Measurements from ENCODE around the gene COMMD10.
"Not testable (repeated sequence)": the region's sequence is repeated elsewhere in the genome, so short reads cannot be mapped to it uniquely, and the experiment has no call there.

COMMD10 gene

DNA sequence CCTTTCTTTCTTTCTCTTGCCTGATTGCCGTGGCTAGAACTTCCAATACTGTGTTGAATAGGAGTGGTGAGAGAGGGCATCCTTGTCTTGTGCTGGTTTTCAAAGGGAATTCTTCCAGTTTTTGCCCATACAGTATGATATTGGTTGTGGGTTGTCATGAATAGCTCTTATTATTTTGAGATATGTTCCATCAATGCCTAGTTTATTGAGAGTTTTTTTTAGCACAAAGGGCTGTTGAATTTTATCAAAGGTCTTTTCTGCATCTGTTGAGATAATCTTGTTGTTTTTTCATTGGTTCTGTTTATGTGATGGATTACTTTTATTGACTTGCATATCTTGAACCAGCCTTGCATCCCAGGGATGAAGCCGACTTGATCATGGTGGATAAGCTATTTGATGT is 20.1 kb downstream of the COMMD10 start:
- not testable (repeated sequence) for DNase-seq

DNA sequence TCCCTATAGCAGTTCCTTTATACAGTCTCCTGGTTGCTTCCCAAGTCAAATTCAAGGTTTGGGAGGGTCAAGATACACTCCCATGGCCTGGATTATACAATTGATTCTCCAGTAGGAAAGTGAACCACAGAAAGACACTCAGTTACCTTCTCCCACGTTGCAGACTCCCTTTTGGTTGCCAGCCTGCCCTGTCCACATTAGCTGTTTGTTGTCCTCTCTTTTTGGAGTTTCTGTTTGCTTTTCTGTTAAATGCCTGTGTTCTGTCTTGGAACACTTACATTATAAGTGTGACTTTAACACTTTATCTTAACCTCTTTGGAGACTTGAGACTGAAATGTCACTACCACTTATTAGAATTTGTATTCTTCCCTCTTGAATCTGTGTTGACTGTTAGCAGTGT is 30.3 kb downstream of the COMMD10 start:
- DNase-seq, result no peak

DNA sequence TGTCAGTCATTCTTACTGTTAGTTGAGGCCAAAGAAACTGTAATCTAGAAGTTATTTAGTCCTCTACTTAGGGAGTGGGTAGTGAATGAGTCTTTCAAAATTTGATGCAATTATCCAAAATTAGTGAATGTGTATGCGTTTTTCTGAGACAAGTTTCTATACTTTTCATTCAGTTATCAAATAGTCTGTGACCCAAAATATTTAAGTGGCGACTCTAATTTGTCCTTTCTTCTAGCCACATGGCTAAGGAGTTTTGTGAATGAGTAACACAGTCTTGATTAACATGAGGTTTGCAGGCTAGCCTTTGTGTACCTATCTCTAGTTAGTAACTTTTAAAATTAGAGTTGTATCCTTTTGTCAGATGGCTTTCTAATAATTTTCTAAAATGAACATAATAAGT is 45.6 kb downstream of the COMMD10 start:
- DNase-seq, result no peak

DNA sequence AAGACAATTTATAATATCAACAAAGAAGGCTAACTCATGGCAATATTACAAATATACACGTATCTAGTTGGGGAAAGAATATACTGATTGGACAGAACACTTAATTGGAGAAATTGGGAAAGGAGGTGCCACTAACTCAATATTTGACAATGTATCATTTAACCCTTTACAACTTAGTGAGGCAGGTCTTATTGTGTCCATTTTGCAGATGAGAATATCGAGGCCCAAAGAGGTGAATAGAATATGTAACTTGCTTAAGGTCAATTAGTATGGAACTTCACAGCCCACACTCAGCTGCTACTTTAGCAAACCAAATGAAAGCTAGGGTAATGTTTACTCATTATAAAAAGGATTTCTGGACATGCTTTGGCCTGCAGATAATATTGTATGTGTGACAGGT is 46.2 kb downstream of the COMMD10 start:
- no peak for DNase-seq

DNA sequence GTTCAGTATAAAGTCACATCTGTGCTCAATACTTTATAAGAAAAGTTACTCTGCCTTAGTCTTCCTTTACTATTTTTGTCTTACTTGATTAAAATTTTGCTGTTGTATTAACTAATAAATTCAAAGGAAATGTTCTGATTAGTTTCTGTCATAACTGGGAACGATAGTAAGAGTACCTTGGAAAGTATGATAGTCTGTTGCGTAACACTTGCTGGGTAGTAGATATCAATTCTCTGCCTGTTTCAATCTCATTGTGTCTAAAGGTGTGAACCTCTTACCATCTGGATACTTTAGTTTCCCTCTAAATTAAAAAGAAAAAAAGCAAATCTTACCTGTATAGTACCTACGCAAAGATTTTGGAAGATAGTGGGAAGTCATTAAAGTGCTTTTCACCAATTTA is 48.5 kb downstream of the COMMD10 start:
- DNase-seq, result no peak

DNA sequence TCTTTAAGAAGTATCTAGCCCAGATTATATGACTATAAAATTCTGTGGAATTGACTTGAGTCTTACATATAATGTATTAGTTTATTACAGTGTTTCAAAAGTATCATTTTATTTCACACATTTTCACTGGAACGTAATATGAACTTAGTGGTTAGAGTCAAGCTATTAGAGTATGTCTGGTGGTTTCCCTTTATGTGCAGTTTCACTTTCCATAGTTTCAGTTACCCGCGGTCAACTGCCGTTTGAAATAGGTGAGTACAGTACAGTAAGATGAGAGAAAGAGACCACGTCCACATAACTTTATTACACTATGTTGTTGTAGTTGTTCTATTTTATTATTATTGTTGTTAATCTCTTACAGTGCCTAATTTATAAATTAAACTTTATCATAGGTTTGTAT is 50.5 kb downstream of the COMMD10 start:
- DNase-seq, result no peak

DNA sequence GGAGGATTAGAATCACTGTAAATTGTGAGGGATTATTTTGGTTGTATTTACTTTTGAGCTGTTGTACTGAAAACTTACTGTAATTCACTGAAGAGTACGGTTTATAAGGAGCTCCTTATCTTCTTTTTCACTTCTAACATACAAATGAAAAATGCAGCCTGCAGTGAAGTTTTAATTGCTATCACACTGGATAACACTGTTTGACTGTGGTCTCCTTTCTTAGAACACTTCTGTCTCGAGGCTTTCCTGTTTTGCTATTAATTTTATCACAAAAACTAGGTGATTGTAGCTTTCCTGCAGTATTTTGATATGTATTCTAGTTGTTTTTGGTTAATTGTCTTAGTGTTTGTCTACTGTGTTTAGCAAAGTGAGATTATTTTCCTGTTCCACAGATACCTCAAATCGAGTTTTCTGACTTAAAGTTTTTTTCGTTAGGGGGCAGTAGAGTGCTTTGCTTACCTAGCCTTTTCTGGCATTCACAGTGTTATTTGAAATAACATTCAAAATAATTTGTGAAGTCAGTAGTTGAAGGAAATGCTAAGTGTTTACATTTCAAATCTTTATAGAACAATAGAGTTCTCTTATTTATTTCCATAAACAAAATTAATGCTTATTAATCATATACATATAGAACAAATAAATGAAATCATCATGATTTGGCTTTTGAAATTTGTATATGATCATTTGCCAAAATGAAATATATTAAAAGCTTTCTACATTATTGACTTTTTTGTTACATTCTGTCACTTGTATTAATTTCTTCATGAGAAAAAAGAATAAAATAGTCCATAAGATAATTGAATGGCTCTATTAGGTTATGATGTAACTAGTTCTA is 52.9 kb downstream of the COMMD10 start:
- DNase-seq, result no peak

DNA sequence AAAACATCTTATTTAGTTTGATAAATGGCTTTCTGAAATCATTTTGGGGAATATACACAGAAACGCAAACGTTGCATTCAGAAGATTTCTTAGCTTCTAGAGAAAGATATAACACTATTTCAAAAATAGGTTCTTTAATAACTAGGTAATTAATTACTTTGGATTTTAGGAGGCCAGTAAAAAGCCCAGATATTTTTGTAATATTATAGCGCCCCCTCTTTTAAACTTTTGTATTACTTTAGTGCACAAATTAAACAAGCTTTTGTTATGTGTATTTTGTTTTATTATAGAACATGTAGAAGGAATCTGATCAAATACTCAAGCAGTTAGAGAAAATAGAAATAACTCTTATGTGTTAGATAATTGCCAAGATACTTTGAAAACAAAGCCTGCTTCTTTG is 57.7 kb downstream of the COMMD10 start:
- DNase-seq, result no peak

DNA sequence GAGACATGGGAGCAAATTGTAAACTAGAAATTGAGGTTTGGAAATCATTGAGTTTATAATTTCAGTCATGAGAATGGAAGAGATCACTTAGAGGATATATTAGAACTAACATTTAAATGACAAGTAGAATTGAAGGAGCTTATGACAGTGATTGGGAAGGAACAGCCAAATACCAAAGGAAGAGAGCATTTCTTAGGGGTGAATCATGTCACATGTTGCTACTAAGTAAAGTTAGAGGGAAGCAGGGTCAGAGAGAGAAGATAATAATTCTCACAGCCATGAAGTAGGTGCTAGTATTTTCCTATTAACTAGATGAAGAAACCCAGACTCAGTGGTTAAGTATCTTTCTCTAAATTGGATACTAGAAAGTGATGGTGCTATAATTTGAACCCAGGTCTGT is 59.3 kb downstream of the COMMD10 start:
- no peak for DNase-seq

DNA sequence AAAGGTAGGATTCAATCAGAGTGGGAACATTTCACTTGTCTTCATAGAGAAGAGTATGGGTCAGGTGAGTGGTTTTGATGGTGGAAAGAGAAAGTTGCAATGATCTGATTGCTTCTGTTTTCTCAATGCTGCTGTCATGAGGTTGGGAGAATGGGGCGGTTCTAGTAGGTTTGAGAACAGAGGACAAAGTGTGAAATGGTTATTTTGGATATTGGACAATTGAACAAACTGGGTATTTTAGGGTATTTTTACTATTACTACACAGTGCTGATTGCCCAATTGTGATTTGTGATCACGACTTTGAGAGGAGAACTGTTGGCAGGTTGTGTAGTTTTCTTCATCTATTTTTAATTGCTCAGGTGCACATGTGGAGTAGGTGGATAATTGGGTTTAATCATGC is 60.2 kb downstream of the COMMD10 start:
- no peak for DNase-seq

DNA sequence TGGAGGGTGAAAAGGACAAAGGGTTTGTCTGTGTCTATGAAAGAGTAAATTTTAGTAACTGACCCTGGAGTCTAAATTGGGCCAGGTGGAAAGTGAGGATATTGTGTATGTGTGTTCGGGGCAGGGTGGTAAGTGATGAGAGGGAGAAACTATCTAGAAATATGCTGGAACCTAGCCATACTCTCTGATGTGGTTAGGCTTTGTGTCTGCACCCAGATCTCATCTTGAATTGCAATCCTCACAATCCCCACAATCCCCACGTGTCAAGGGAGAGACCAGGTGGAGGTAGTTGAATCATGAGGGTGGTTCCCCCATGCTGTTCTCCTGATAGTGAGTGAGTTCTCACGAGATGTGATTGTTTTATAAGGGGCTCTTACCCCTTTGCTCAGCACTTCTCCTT is 60.6 kb downstream of the COMMD10 start:
- no peak for DNase-seq

DNA sequence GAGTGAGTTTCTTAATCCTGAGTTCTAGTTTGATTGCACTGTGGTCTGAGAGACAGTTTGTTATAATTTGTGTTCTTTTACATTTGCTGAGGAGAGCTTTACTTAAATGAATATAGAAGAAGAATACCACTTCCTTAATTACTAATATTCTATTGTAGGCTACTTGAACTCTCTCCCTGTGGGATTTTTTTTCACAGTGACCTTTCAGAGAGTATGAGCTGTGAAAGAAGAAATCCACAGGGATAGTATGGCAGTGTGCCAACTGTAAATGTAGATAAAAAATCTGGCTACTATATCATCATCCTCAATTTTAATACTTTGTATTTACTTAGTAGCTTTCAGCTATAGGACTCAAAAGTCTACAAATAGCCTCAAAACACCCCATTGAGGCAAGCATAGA is 67.3 kb downstream of the COMMD10 start:
- DNase-seq, result no peak

DNA sequence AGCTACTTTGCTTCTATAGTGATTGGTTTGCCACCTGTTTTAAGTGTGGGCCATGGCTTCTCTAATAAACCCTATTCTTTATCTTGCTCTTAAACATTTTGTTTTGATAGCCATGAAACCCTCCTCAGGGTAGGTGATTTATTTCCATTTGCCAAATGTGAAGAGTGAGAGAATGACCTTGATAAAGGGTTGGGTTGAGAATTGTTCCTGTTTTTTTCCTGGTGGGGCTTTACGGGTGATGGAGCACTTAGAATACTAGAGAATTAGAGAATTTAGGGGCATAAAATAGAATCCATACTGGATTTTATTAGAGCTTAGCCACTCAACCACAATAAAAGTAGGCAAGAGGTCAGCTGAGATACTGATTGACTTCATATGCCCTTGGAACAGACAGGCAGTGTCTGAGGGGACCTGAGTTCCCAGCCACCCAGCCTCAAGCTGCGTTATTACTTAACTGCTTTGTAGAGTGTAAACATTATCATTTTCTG is 68.9 kb downstream of the COMMD10 start:
- no peak for DNase-seq

DNA sequence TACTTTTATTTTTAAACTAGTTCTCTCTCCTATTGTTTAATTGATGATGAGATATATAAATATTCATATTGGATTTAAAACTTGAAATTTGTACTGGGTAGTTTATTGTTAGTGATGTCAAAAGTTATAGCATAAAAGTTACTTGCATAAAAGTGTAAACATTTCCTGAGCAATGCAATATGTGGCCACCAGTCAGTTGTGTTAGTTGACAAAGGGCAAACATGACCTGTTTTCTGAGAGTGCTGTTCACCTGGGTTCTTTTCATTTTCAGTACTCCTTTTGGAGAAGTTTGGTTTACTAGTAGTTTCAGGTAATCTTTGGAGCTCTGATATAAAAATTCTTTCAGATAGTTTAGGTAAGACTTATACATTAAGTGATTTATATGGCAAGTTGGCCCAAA is 69.4 kb downstream of the COMMD10 start:
- no peak for DNase-seq

DNA sequence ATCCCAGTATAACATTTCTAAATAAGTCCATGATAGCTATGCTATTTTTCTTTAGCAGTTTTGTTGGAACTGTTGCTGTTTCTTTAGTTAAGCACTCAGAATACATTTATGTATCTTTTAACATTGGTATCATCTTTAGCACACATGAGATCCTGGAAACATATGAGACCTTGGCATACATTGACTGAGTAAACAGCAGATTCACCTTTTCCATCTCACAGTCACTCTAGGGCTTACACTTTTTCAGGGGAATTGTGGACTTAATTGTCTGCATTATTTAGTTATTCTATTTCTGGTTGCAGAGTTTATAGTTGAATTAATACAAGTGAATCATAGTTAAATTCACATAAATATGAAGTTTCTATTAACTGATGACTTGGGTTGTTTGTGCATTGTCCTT is 70.1 kb downstream of the COMMD10 start:
- DNase-seq, result no peak

DNA sequence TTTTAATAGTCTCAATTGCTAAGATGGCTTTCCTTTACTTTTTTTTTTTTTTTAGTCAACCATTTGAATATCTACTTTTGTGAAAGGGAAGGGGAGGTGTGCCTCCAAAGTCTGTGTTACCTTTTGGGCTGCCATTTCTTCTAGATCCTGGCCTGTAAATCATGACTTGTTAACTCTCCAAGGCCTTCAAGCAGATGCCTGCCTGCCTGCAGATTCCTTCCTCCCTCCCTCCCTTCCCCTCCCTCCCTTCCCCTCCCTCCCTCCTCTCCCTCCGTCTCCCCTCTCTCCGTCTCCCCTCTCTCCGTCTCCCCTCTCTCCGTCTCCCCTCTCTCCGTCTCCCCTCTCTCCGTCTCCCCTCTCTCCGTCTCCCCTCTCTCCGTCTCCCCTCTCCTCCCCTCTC is 73.1 kb downstream of the COMMD10 start:
- DNase-seq, result no peak

DNA sequence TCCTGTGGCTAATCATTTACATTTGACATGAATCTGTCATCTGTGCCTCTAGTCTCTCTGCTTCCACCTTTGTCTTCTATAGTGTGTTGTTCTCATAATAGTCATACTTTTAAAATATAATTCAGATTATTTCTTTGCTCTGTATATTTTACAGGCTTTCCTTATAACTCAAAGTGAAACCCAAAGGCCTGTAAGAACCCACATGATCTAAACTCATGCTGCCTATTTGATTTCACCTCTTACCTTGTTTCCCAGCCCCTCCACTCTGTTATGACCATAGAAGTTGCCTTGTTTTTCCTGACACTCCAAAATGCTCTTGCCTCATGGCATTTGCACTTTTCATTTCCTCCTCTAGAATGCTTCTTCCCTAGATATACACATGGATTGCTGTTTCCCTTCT is 74.2 kb downstream of the COMMD10 start:
- DNase-seq, result no peak

DNA sequence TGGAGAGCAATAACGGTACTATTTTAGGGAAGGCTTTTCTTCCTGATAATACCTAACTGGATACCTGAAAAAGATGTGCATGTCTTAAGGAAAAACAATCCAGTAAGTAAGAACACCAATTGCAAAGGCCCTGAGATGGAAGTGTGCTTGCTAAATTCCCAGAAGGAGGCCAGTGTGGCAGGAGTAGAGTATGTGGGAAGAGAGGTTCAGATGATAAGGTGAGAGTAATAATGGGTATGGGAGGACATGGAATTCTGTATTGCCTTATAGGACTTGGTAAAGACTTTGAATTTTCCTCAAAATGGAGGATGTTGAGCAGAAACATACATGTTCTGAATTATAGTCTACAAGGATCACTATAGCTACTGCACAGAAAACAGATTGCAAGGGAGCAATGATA is 89.3 kb downstream of the COMMD10 start:
- no peak for DNase-seq

DNA sequence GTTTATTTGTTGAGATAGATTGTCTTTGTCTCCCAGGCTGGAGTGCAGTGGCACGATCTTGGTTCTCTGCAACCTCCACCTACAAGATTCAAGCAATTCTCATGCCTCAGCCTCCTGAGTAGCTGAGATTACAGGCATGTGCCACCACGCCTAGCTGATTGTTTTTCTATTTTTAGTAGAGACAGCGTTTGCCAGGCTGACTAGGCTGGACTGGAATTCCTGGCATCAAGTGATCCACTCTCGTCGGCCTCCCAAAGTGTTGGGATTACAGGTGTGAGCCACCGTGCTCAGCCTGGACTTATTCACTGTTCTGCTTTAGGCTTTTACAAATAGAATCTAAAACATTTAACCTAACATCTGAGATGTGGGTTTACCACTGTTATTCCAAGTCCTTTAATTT is 91.3 kb downstream of the COMMD10 start:
- no peak for DNase-seq

DNA sequence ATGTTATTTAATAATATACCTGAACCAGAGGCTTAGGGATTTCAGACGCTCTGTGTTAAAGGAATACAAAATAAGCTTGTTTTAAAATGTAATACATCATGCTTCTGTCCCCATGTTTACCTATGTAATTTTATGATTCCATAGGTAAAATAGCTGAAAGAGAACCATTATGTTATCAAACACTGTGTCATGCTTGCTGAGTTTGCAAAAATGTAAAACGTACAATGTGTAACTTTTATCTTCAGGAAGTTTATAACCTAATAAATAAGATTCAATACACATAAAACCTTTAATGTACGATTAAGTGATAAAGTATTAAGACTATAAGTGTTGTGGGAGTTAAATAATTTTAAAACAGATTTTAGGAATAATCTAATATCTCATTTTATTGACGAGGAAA is 94.1 kb downstream of the COMMD10 start:
- DNase-seq, result no peak

DNA sequence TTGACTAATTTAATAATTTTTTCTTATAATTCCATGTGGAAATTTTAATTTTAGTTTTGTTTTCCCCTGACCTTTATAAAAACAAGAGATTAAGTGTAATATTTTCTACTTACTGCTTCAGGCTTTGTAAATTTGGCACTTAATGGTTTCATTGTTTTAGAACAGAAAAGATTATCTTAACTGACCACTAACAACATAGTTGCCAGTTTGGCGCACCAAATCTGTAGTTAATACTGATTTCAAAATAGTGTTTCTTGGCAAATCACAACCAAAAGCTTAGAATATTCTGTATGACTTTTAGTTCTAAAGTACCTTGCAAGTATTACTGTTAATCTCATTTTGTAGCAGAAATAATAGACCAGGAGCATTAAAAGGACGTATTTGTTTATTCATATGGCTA is 124.3 kb downstream of the COMMD10 start:
- DNase-seq, result no peak

DNA sequence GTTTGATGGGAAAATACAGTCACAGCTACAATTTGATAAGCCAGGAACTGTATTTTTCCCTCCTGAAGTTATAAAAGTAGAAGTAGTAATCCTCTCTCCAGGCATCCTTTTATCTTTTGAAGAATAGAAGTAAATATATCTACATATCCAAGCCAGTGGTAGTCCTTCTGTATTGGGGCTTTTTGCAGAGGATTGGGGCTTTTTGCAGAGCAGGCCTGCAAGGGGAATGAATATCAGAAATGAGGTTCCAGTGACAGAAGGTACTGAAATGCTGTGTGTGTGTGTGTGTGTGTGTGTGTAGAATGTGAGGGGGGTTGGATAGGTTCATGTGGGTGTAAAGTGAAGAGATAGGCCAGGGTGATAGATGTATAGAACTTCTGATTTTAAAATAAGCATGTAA is 127.4 kb downstream of the COMMD10 start:
- DNase-seq, result no peak

DNA sequence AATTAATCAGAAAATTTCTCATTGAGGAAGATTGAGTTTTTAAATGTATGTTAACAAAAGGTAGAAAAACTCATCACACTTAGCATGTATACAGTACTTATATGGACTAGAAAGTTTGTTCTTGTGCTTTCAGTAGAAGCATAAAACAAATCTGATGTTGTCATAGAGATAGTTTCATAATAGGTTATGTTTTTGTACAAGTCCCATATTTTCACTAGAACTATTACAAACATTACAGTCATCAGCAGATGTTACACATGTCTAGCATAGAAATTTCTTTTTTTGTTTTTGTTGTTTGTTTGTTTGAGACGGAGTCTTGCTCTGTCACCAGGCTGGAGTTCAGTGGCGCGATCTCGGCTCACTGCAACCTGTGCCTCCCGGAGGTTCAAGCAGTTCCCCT is 131.4 kb downstream of the COMMD10 start:
- DNase-seq, result no peak

DNA sequence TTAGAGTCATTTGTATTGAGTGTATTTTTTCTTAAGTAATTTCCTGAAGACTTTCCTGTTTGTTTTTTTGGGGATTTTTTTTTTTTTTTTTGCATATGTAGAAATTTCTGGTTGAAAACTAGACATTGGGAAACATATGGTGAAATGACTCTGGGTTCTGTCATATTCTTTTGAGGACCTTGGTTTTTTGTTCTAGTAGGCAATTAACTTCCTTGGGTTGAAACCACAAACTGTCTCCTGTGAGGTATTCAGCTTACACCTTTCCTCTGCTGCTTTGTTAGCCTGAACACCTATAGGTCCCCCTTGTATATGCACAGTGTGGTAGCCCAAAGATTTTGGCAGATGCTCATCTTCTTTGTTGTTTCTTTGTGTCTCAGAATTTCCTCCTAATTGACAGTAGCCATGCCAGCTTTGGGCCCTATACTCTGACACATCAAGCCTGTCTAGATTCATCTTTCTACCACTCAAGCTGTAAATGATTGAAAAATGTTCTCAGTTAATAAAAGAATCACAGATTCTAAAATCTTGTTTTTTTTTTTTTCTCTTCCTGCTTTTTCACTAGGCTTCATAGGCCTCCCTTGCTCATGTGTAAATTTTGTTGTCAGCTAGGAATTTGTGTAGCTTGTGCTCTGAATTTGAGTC is 140.6 kb downstream of the COMMD10 start:
- DNase-seq, result no peak

All from T1000 (cell line).